Ramos (cell line): ENCODE data around the gene ADAMTSL3.
"Not testable (repeated sequence)": the region's sequence is repeated elsewhere in the genome, so short reads cannot be mapped to it uniquely, and the experiment has no call there.

ENCODE experiments used
- in situ Hi-C: fragments of 300-500 bp; cut with MboI; formaldehyde crosslinking; loops from one replicate; pipeline ENCODE4 v1.14.3; 2022; ENCODE audit warnings: low sequenced_read_pairs; ENCODE audit not compliant: unreplicated experiment

ADAMTSL3 gene

GRCh38 chr15:84001037-84001436 lies 347.1 kb downstream of the ADAMTSL3 start:
- in situ Hi-C loops: loop anchor here (25.0 kb wide), 1 partner anchor 564 kb away; the partner anchor contains the start of gene SH3GL3

- in situ Hi-C loops: loop anchor here (25.0 kb wide), 1 partner anchor 564 kb away; the partner anchor contains the start of gene SH3GL3
Measured at GRCh38 chr15:84001655-84002054, 347.7 kb downstream of the ADAMTSL3 start.

- in situ Hi-C loops: loop anchor here (25.0 kb wide), 1 partner anchor 567 kb away; the partner anchor contains the start of gene SH3GL3
Measured at GRCh38 chr15:84003791-84004503, 350.0 kb downstream of the ADAMTSL3 start.

- in situ Hi-C loops: loop anchor here (25.0 kb wide), 1 partner anchor 569 kb away; the partner anchor contains the start of gene SH3GL3
Measured at GRCh38 chr15:84006421-84006820, 352.5 kb downstream of the ADAMTSL3 start.

- in situ Hi-C loops: loop anchor here (25.0 kb wide), 1 partner anchor 572 kb away; the partner anchor contains the start of gene SH3GL3
Measured at GRCh38 chr15:84009616-84010015, 355.7 kb downstream of the ADAMTSL3 start.

- in situ Hi-C loops: loop anchor here (25.0 kb wide), 1 partner anchor 573 kb away; the partner anchor contains the start of gene SH3GL3
Measured at GRCh38 chr15:84010246-84010645, 356.3 kb downstream of the ADAMTSL3 start.

GRCh38 chr15:84016371-84016770 lies 362.4 kb downstream of the ADAMTSL3 start:
- in situ Hi-C loops: loop anchor here (25.0 kb wide), 1 partner anchor 579 kb away; the partner anchor contains the start of gene SH3GL3

GRCh38 chr15:84022516-84022915 lies 368.6 kb downstream of the ADAMTSL3 start:
- in situ Hi-C loops: loop anchor here (25.0 kb wide), 1 partner anchor 585 kb away; the partner anchor contains the start of gene SH3GL3

GRCh38 chr15:84023636-84024035 lies 369.7 kb downstream of the ADAMTSL3 start:
- in situ Hi-C loops: loop anchor here (25.0 kb wide), 1 partner anchor 586 kb away; the partner anchor contains the start of gene SH3GL3

- in situ Hi-C loops: loop anchor here (25.0 kb wide), 1 partner anchor 472 kb away; no protein-coding TSS in a partner anchor
Measured at GRCh38 chr15:84033793-84034553, 380.1 kb downstream of the ADAMTSL3 start.

- in situ Hi-C loops: loop anchor here (25.0 kb wide), 1 partner anchor 472 kb away; no protein-coding TSS in a partner anchor
Measured at GRCh38 chr15:84034578-84035398, 380.9 kb downstream of the ADAMTSL3 start.

GRCh38 chr15:84035399-84035766 lies 381.5 kb downstream of the ADAMTSL3 start:
- in situ Hi-C loops: loop anchor here (25.0 kb wide), 1 partner anchor 473 kb away; no protein-coding TSS in a partner anchor

- in situ Hi-C loops: loop anchor here (25.0 kb wide), 1 partner anchor 475 kb away; no protein-coding TSS in a partner anchor
Measured at GRCh38 chr15:84037301-84037700, 383.4 kb downstream of the ADAMTSL3 start.

- in situ Hi-C loops: loop anchor here (25.0 kb wide), 1 partner anchor 480 kb away; no protein-coding TSS in a partner anchor
Measured at GRCh38 chr15:84042434-84043056, 388.6 kb downstream of the ADAMTSL3 start.

GRCh38 chr15:84046064-84046637 lies 392.2 kb downstream of the ADAMTSL3 start:
- in situ Hi-C loops: loop anchor here (25.0 kb wide), 1 partner anchor 484 kb away; no protein-coding TSS in a partner anchor

GRCh38 chr15:84049480-84049879 lies 395.6 kb downstream of the ADAMTSL3 start:
- in situ Hi-C loops: loop anchor here (25.0 kb wide), 1 partner anchor 487 kb away; no protein-coding TSS in a partner anchor

GRCh38 chr15:84050076-84050475 lies 396.2 kb downstream of the ADAMTSL3 start:
- in situ Hi-C loops: no loop called here

- in situ Hi-C loops: not testable (repeated sequence)
Measured at GRCh38 chr15:84051146-84051545, 397.2 kb downstream of the ADAMTSL3 start.

GRCh38 chr15:84054544-84054943 lies 400.6 kb downstream of the ADAMTSL3 start:
- in situ Hi-C loops: not testable (repeated sequence)
